Cortex of kidney (tissue), 1 donor: ENCODE measurements around the gene LSM2.

Experiments
- DNase-seq: peaks from one replicate; lab custom pipeline; 2025; lab: John Stamatoyannopoulos, UW

LSM2 gene

DNA sequence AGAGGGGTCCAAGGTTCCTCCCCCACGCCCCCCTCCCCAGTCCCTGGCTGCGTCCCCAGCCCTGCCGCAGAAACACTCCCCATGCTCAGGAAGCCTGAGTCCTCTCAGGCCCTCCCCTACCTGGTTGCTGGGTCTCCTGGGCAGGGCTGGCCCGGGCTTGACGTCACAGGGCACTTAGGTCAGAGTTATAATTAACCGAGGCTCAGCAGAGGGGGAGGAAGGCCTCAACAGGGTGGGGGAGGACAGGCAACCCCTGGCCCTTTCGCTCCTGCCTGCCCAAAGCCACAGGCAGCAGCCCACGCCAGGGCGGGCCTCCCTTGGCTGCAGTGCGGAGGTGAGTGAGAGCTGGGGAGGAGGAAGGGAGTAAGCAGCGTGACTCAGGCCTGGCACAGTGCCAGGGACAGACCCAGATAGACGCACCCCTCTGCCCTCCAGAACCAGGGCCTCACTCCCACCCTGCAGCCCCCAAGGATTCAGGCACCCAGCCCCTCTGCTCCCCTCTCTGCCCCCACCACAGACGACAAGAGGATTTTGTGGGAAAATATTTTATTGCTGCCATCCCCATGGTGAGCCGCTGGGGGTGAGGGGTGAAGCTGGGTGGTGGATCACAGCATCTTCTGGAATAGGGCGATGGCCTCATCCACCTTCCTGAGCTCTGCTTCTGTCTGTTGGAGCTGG lies 29.6 kb downstream of the LSM2 start, which contains the start of gene VWA7:
VWA7 (minus strand) TSS at position 340 of the 678 bp plus-strand sequence. CDS start 549 bp downstream, outside the sequence.
- DNase-seq, result no peak

- no peak for DNase-seq
These were observed 30.2 kb downstream of the LSM2 start for GRCh38 chr6:31776485-31776988.

GRCh38 chr6:31775633-31776484 lies 30.9 kb downstream of the LSM2 start:
- no peak for DNase-seq

- no peak for DNase-seq
These were observed 31.6 kb downstream of the LSM2 start for GRCh38 chr6:31775184-31775583.

- no peak for DNase-seq
These were observed 34.8 kb downstream of the LSM2 start for GRCh38 chr6:31771992-31772358.

- DNase-seq, result no peak
These were observed 35.9 kb downstream of the LSM2 start for GRCh38 chr6:31770860-31771259.

GRCh38 chr6:31769684-31770371 lies 36.9 kb downstream of the LSM2 start:
- no peak for DNase-seq

DNA sequence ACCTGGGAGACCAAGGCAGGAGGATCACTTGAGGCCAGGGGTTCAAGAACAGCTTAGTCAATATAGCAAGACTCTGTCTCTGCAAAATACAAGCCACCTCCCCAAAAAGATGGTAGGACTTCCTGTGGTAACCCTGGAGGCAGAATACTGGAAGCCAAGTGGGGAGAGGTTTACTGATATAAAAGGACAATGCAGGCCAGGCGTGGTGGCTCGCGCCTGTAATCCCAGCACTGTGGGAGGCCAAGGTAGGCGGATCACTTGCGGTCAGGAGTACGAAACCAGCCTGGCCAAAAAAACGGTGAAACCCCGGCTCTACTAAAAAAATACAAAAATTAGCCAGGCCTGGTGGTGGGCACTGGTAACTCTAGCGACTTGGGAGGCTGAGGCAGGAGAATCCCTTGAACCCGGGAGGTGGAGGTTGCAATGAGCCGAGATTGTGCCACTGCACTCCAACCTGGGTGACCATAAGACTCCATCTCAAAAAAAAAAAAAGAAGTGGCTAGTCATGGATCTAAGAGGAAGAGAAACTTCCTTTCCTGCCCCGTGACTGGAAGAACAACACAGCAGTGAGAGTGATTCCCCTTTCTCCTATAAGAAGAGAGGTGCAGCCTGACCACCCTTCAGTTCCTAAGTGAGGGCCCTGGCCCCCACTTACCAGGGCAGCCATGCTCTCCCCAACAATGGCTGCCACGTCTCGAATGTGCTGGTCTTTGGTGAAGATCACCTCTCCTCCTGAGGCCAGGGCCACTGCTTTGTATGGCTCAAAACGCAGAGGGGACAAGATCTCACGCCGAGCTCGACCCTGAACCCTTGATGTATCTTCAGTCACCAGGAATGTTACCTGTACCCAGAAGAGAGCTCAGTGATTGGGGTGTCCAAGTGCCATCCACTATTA lies 38.2 kb downstream of the LSM2 start:
- DNase-seq, result no peak

DNA sequence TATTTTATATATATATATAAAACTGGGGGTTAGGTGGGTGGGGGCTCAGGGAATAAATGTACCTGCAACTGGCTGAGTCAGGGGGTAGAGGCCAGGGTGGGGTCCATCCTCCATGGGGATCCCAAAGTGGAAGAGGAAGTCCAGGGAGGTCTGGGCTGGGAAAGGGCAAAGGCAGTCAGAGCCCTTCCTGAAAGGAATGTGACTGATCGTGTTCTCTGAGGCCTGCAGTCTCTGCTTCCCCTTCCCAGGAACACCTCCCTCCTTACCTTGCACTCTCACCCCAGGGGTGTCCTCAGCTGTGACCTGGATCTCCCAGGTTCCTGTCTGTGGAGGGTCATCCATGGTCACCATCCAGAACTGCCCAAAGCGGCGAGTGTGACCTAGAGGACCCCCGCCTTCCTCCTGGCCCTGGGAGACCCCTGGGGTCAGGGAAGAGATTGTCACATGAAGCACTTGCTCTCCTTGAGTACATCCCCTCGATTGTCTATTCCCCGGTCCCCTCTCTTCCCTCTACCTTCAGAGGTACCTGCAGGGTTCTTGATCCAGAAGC lies 39.6 kb downstream of the LSM2 start:
- DNase-seq, result no peak

DNA sequence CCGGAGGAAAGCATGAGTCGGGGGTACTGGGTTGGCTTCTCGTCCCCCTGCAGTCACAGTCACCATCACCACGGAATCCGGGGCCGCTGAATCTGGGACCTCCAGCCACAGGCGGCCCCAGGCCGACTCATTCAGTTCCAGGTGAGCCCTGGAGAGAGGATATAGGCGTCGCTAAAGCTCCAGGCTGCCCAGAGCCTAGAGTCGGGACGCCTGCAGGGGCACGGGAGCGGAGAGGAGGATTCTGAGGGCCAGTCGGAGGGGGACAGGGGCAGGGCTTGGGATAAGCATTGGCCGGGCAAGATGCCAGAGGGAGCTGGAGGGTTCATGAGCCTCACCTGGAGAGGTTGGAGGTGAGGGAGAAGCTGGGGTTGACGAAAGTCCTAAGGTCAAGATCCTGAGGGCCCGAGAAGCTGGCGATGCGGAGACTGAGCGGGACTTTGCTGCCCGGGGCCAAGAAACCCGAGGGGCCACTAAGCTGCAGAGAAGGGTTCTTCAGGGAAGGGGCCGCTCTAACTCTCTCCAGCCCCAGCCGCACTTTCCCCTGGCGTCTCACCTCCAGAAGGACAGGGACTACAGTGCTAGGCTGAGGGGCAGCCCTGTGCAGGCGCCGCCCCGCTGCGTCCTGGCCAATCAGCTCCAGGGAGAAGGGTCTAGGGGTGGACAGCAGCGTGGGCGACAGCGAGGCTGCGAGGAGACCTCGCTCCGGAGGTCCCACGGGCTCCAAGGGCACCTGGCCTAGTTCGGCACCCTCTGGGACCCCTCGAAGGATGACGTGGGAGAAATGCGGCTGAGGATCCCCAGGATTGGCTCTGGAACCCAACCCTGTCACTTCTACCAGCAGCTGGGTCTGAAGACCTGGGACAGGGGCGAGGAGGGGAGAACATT lies 40.6 kb downstream of the LSM2 start:
- no peak for DNase-seq

DNA sequence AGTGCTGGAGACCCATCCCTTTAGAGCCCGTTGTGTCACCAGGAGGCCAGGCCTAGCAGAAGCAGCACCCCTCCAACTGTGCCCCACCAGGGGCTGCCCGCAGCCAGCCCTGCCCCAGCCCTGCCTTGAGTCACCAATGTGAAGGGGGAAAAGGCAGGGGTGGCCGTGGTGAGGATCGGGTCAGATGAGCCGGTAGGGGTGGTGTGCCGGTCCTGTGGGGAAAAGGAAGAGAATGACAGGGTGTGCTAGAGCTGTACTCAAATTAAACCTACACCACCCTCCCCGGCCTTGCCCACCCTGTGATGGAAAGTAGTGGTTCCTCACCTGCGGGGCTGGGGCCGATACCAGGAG lies 41.2 kb downstream of the LSM2 start:
- DNase-seq, result no peak

DNA sequence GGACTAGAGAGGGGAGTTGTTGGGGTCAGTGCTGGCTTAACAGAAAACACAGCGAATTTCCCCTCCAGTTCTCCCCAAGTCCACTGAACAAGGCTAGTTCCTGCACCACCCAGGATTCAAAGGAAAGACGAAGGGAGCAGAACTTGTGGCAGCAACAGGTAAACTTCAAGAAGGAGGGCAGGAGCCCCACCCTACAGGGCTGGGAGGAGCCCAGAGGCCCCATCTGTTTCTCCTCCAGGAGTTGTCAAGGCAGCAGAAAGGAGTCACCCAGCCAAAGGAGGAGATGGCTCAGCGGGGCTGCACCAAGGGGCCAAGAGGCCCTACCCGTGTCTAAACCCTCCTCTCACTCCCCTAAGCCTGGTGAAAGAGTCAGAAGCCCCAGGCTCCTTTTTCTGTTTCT lies 42.6 kb downstream of the LSM2 start:
- DNase-seq, result no peak

DNA sequence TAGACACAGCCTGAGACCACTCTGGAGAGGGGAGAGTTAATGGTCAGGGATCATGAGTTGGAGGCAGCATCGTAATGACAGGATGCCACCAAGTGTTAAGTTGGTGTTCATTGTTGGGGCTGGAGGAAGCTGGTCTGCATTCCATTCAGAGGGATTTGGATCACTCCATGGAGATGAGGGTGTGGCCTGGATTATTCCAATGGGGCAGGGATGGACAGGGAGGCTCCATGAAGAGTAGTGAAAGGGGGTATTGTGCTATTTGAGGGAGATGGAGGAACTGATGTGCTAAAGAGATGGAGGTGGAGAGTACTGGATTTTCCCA lies 43.2 kb downstream of the LSM2 start:
- no peak for DNase-seq

DNA sequence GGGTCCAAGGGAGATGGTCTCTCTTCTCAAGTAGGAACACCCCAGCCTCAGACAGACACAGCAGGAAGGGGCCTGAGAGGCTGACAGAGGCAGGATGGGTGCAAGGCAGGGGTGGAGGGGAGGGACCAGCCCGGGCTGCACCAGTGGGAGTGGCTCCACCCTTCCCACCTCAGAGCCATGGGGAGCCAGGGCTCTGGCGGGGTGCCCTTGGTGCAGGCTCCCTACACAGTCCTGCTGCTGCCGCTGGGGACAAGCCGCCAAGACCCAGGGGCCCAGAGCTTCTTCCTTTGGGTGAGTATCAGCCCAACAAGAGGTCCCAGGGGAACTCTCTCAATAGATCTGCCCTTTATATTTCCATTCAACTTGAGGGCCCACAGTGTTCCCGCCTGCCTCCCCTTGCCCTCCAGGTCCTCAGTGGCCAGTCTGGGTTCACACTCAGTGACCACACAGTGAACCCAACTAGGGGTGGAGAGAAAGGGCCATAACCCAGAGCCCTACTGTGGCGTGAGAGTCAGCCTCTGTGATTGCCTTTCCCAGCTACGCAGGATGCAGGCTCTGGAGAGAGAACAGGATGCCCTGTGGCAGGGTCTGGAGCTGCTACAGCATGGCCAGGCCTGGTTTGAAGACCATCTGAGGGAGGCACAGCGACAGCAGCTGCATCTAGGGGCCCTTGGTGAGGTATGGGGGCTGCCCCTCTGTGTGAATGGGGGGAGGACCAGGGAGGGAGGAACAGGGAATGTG lies 43.7 kb downstream of the LSM2 start:
- DNase-seq, result no peak

GRCh38 chr6:31762356-31762755 lies 44.4 kb downstream of the LSM2 start, which contains the start of gene SAPCD1:
TSS of gene SAPCD1 (plus strand) at chr6:31762656. CDS start at chr6:31763055, 399 bp downstream.
- no peak for DNase-seq

DNA sequence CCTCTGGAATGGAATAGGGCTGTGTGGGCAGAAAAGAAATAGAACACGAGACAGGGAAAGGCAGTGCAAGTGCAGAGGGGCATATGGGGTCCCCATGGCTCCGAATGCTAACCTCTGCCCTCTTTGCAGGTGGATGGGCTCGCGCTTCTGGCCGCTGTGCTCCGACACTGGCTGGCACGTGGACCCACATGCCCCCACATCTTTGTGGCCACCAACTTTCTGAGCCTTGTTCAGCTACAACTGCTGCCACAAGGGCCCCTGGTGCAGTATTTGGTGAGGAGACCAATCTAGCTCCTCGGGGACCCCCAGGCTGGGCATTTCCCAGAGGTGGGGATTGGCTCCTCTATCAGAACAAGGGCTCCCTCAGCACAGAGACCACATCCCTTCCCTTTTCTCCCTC lies 45.4 kb downstream of the LSM2 start:
- DNase-seq, result no peak

GRCh38 chr6:31760790-31761189 lies 46.0 kb downstream of the LSM2 start:
- no peak for DNase-seq

DNA sequence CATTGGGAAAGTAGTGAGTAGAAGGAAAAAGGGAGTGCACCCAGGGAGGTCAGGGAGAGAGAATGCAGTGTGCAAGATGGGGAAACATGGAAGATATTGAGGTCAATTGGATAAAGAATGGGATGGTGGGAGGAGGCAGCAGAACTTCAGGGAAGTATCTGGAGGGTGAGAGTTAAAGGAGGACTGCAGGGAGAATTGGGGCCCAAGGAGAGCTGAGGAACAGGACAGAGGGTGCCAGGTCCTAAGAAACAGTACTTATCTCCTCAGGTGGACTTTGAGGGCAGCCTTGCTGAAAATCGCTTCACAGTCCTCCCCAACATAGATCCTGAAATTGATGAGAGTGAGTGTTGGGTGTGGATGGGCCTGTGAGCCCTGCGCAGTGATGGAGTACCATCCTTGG lies 48.5 kb downstream of the LSM2 start:
- no peak for DNase-seq

DNA sequence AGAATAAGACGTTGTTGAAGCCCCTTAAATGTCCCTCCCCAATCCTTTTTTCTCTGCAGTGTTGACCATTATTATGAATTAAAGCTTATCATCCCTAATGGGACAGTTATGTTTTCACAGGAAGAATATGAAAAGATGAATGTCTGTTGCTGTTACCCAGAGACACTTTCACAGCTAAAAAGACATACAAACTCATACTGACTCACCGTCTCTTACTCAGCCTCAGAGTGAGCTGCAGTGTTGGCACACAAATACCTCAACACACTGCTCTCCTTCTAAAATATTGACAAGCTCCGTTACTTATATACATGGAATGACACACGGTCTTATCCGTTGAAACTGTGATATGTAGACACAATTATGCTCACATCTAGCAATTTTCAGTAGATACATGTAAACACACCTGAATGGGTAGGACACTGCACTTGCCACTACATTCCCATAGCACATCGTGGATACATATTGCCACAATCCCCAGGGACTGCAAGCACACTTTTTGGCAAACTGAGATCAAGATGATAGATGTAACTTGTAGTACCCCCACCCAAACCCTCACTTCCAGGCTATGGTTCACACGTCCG lies 53.9 kb downstream of the LSM2 start:
- no peak for DNase-seq
